Activated naive CD8-positive, alpha-beta T cell treated with anti-CD3 and anti-CD28 coated beads, Interleukin-2, amount 10 ng/mL, durations not matched to agents 7 days and 5 days (primary cell): Measurements from ENCODE around the gene PRPF31. TPM values are rescaled to one million over a fixed set of nuclear protein-coding genes. Genes with fewer than 3 reads are reported as not detected.
"Not testable (repeated sequence)": the region's sequence is repeated elsewhere in the genome, so short reads cannot be mapped to it uniquely, and the experiment has no call there.

Experiments used
- ATAC-seq: fragments of 150-1000 bp; cut with Tn5 transposase; one replicate; pipeline ENCODE4 v1.10.0; 2021; ENCODE audit warnings: low read depth, moderate library complexity
- POLR2A ChIA-PET: fragments of 350-600 bp; sonication (Branson Sonifier 250); formaldehyde crosslinking; loops from one replicate; lab custom pipeline; 2021; ENCODE audit warnings: antibody characterized with exemption; lab: Charles Lee
- DNase-seq: peaks from one replicate; pipeline ENCODE4 v3.0.0; 2021
- H3K27ac Mint-ChIP-seq: one replicate; pipeline ENCODE4 v1.8.0; 2022; ENCODE audit warnings: mild to moderate bottlenecking, mixed read lengths
- H3K27me3 Mint-ChIP-seq: one replicate; pipeline ENCODE4 v1.8.0; 2022; ENCODE audit warnings: mild to moderate bottlenecking, moderate library complexity, mixed read lengths
- H3K36me3 Mint-ChIP-seq: one replicate; pipeline ENCODE4 v1.8.0; 2021; ENCODE audit warnings: mild to moderate bottlenecking, mixed read lengths
- H3K4me1 Mint-ChIP-seq: one replicate; pipeline ENCODE4 v1.8.0; 2021; ENCODE audit warnings: mixed read lengths
- H3K4me3 Mint-ChIP-seq: one replicate; pipeline ENCODE4 v1.8.0; 2022; ENCODE audit warnings: mild to moderate bottlenecking, moderate library complexity, mixed read lengths
- H3K9me3 Mint-ChIP-seq: one replicate; pipeline ENCODE4 v1.8.0; 2021; ENCODE audit warnings: mixed read lengths
- total RNA-seq, 2 experiments: library from RNA; stranded (reverse); gene quantifications; one replicate each; pipeline ENCODE4 v1.2.3, GENCODE V29; 2021

Gene PRPF31, protein sequence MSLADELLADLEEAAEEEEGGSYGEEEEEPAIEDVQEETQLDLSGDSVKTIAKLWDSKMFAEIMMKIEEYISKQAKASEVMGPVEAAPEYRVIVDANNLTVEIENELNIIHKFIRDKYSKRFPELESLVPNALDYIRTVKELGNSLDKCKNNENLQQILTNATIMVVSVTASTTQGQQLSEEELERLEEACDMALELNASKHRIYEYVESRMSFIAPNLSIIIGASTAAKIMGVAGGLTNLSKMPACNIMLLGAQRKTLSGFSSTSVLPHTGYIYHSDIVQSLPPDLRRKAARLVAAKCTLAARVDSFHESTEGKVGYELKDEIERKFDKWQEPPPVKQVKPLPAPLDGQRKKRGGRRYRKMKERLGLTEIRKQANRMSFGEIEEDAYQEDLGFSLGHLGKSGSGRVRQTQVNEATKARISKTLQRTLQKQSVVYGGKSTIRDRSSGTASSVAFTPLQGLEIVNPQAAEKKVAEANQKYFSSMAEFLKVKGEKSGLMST
- 10 to 100 TPM; 66.3 to 69.3 TPM for total RNA-seq

- Mint-ChIP-seq H3K27me3 (no peaks in the 10 kb centered on the region), H3K4me3 (peak within 1 kb of the TSS; percentile 95), H3K9me3 (no peaks in the 10 kb centered on the region), H3K4me1 (peaks cover 28% of the 10 kb centered on the region), H3K36me3 (peaks cover 16% of the 10 kb centered on the region), H3K27ac (peak within 1 kb of the TSS; percentile 91)
- POLR2A ChIA-PET: interaction anchor here (0.6 to 3.0 kb wide), 16 partner anchors 11 to 346 kb away, joined by 3 to 38 read pairs (median 6); partner anchors contain the start of genes CNOT3, LENG1, LENG8 and MBOAT7
- ATAC-seq (peak; percentile 86), DNase-seq (peak; percentile 89)
These were observed at the start of gene PRPF31, which contains the start of gene TFPT for GRCh38 chr19:54115109-54116063. TSS of gene PRPF31 (plus strand) at chr19:54115754. CDS start at chr19:54118279, 2,525 bp downstream. TSS of gene TFPT (minus strand) at chr19:54115657. CDS start at chr19:54115269, 388 bp downstream.

GRCh38 chr19:54069470-54069869 lies 46.1 kb upstream of the PRPF31 start:
- no peaks in the 10 kb centered on the region for H3K9me3 Mint-ChIP-seq
- no peak overlapping the region for H3K27ac Mint-ChIP-seq
- no peak for DNase-seq
- ATAC-seq: no peak
- POLR2A ChIA-PET: no interaction called here
- H3K27me3 Mint-ChIP-seq: peaks cover 3% of the 10 kb centered on the region
- H3K36me3 Mint-ChIP-seq: no peaks in the 10 kb centered on the region
- H3K4me1 Mint-ChIP-seq: no peaks in the 10 kb centered on the region
- no peak overlapping the region for H3K4me3 Mint-ChIP-seq

DNA sequence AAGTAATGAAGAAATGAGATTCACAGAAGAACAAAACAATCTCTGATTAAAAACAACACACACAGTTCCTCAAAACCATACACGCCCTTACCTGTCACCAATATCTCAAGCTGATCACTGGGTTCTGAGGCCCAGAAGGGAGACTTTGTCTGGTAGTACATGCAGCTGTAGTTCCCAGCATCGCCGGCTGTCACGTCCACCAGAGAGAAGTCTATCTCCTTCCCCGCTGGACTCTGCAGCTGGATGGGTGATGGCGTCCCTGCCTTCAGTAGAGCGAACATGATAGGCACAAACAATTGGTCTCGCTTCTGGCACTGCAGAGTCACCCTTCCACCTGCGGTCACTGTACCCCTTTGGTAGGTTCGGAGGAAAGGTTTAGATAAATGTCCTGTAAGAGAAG lies 41.7 kb upstream of the PRPF31 start:
- Mint-ChIP-seq H3K4me3 (no peak overlapping the region), H3K27ac (no peak overlapping the region), H3K36me3 (no peaks in the 10 kb centered on the region), H3K9me3 (no peaks in the 10 kb centered on the region), H3K4me1 (no peaks in the 10 kb centered on the region), H3K27me3 (peaks cover 3% of the 10 kb centered on the region)
- no peak for ATAC-seq
- POLR2A ChIA-PET: no interaction called here
- DNase-seq: no peak

GRCh38 chr19:54074851-54075250 lies 40.7 kb upstream of the PRPF31 start:
- Mint-ChIP-seq H3K27me3 (peaks cover 3% of the 10 kb centered on the region), H3K27ac (no peak overlapping the region), H3K4me1 (no peaks in the 10 kb centered on the region), H3K9me3 (no peaks in the 10 kb centered on the region), H3K36me3 (no peaks in the 10 kb centered on the region), H3K4me3 (no peak overlapping the region)
- DNase-seq (no peak), ATAC-seq (no peak)
- POLR2A ChIA-PET: no interaction called here

DNA sequence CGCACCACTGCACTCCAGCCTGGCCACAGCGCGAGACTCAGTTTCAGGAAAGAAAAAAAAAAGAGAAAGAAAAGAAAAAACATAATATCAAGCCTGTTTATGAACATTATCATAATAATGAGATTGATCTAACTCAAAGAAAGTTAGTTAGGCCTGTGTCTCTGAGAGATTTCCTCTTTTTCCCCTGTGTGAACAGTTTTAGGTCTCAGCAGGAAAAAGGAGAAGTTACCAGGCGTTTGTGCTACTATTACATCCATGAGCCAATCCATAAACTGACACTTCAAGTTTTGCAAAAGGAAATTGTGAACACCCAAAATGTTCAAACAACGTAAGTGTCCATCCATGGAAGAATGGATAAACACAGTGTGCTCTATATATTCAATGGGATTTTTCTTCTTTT lies 38.2 kb upstream of the PRPF31 start:
- Mint-ChIP-seq H3K27ac (no peak overlapping the region), H3K27me3 (peaks cover 2% of the 10 kb centered on the region), H3K4me3 (no peak overlapping the region), H3K36me3 (no peaks in the 10 kb centered on the region), H3K9me3 (no peaks in the 10 kb centered on the region), H3K4me1 (no peaks in the 10 kb centered on the region)
- ATAC-seq (no peak), DNase-seq (no peak)
- POLR2A ChIA-PET: no interaction called here

DNA sequence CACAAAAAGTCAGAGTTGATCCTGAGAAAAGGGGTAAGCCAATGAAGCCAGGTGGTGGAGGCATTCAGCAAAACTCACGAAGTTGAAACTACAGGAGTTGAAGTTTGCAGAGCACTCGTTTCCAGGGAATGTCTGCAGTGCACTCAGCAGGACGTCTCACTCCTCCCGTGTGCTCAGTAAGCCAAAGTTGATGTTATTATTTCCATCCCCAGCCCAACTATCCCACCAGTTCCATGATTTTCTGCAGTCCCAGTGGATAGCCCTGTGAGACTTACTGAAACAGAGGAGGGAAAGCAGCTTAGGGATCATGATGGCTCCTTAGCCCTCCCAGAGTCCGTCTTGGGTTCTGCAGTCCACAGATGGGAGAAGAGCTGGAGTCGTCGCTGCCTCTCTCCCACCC lies 34.5 kb upstream of the PRPF31 start, which contains the start of gene TARM1:
TARM1 (minus strand) TSS at position 334 of the 400 bp plus-strand sequence; CDS start at position 309, 25 bp downstream.
- DNase-seq (no peak), ATAC-seq (no peak)
- Mint-ChIP-seq H3K36me3 (no peaks in the 10 kb centered on the region), H3K9me3 (peaks cover 3% of the 10 kb centered on the region), H3K27me3 (peaks cover 6% of the 10 kb centered on the region), H3K4me3 (no peak within 1 kb of the TSS), H3K27ac (no peak within 1 kb of the TSS), H3K4me1 (no peaks in the 10 kb centered on the region)
- POLR2A ChIA-PET: no interaction called here

DNA sequence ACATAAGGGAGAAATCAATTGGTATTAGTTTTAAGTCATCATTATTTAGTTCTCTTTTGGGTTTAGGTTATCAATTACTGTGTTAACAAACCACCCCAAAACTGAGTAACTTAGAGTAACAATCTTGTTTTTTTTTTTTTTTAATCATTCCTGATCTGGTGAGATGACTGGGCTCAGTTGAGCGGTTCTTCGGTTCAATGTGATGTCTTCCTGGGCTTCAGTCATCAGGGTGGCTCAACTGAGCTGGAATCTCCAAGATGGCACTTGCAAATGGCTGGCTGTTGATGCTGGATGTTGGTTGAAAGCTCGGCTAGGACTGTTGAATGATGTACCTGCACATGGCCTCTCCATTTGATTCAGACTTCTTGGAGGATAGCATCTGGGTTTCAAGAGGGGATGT lies 31.1 kb upstream of the PRPF31 start:
- H3K27ac Mint-ChIP-seq: no peak overlapping the region
- DNase-seq (no peak), ATAC-seq (no peak)
- POLR2A ChIA-PET: no interaction called here
- no peaks in the 10 kb centered on the region for H3K36me3 Mint-ChIP-seq
- no peak overlapping the region for H3K4me3 Mint-ChIP-seq
- peaks cover 3% of the 10 kb centered on the region for H3K9me3 Mint-ChIP-seq
- peaks cover 14% of the 10 kb centered on the region for H3K27me3 Mint-ChIP-seq
- H3K4me1 Mint-ChIP-seq: no peaks in the 10 kb centered on the region

DNA sequence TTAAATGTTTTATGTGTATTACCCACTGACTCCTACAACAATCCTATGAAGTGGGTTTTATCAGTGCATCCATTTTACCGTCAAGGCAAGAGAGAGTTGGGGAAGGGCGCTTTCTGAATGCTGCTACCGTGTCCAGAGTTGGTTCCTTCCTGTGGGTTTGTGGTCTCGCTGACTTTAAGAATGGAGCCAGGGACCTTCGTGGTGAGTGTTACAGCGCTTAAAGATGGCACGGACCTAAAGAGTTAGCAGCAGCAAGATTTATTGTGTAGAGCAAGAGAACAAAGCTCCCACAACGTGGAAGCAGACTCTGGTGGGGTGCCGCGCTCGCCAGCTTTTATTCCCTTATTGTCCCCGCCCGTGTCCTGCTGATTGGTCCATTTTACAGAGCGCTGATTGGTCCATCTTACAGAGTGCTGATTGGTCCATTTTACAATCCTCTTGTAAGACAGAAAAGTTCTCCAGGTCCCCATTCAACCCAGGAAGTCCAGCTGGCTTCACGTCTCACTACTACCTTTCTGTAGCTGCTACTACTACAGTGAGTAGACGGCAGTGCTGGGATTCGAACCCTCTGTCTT lies 21.0 kb upstream of the PRPF31 start:
- ATAC-seq (no peak), DNase-seq (no peak)
- peaks cover 1% of the 10 kb centered on the region for H3K36me3 Mint-ChIP-seq
- H3K27me3 Mint-ChIP-seq: peaks cover 12% of the 10 kb centered on the region
- H3K4me3 Mint-ChIP-seq: peak overlapping the region; percentile 32
- no peak overlapping the region for H3K27ac Mint-ChIP-seq
- peaks cover 2% of the 10 kb centered on the region for H3K9me3 Mint-ChIP-seq
- POLR2A ChIA-PET: interaction anchor here (0.5 kb wide), 1 partner anchor 221 kb away, joined by 3 read pairs; no protein-coding TSS in a partner anchor
- peaks cover 11% of the 10 kb centered on the region for H3K4me1 Mint-ChIP-seq

GRCh38 chr19:54095136-54095858 lies 20.3 kb upstream of the PRPF31 start:
- Mint-ChIP-seq H3K9me3 (peaks cover 2% of the 10 kb centered on the region), H3K4me1 (peaks cover 11% of the 10 kb centered on the region), H3K27me3 (peaks cover 11% of the 10 kb centered on the region), H3K4me3 (peak overlapping the region; percentile 25), H3K27ac (no peak overlapping the region), H3K36me3 (peaks cover 1% of the 10 kb centered on the region)
- POLR2A ChIA-PET: interaction anchor here (0.5 to 1.5 kb wide), 5 partner anchors 19 to 1564 kb away, joined by 3 to 5 read pairs (median 3); partner anchors contain the start of genes CNOT3 and ZNF347
- DNase-seq (no peak), ATAC-seq (no peak)

DNA sequence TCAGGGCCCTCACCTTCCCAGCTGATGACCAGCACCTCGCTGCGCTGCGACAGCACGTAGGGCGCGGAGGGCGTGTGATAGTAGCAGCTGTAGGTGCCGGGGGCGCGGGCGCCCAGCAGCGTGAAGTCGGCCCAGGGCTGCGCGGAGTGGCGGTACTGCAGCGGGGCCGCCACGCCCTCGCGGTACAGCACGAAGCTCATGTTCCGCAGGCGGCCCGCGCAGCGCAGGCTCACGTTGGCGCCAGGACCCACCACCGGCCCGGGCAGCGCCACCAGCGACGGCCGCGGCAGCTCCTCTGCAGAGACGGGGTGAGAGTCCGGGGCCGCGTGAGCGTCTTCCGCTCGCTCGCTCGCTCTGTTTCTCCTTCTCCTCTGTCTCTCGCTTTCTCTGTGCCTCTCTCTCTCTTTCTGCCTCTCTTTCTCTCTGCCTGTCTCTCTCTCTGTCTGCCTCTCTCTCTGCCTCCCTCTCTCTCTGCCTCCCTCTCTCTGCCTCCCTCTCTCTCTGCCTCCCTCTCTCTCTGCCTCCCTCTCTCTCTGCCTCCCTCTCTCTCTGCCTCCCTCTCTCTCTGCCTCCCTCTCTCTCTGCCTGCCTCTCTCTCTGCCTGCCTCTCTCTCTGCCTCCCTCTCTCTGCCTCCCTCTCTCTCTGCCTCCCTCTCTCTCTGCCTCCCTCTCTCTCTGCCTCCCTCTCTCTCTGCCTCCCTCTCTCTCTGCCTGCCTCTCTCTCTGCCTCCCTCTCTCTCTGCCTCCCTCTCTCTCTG lies 19.5 kb upstream of the PRPF31 start:
- Mint-ChIP-seq H3K4me3 (peak overlapping the region; percentile 78), H3K27ac (peak overlapping the region; percentile 85), H3K27me3 (peaks cover 11% of the 10 kb centered on the region), H3K4me1 (peaks cover 11% of the 10 kb centered on the region)
- H3K36me3 Mint-ChIP-seq, H3K9me3 Mint-ChIP-seq: not testable (repeated sequence)
- POLR2A ChIA-PET: interaction anchor here (0.6 to 1.5 kb wide), 5 partner anchors 17 to 1565 kb away, joined by 3 to 5 read pairs (median 3); partner anchors contain the start of genes CNOT3 and ZNF347
- ATAC-seq (peak; percentile 72), DNase-seq (peak; percentile 70)

DNA sequence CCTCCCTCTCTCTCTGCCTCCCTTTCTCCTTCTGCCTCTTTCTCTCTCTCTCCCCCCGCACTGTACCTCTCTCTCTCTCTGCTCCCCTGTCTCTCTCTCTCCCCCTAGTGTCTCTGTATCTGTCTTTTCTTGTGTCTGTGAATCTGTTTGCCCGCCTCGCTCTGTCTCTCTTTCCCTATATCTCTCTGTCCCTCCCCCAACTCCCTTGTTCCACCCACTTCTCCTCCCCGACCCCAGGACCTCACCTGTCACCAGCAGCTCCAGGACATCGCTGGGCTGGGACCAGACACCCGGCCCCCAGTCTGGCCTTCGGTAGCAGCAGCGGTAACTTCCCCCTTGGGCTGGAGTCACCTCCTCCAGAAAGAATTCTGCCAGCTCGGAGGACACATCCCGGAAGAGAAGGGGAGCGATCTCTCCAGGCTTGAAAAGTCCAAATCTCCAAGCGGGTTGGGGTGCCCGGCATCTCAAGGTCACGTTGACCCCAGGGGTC lies 18.9 kb upstream of the PRPF31 start:
- H3K27ac Mint-ChIP-seq: peak overlapping the region; percentile 85
- H3K4me1 Mint-ChIP-seq: peaks cover 11% of the 10 kb centered on the region
- H3K9me3 Mint-ChIP-seq: peaks cover 2% of the 10 kb centered on the region
- peaks cover 1% of the 10 kb centered on the region for H3K36me3 Mint-ChIP-seq
- H3K4me3 Mint-ChIP-seq: peak overlapping the region; percentile 78
- peaks cover 11% of the 10 kb centered on the region for H3K27me3 Mint-ChIP-seq
- DNase-seq: peak; percentile 53
- ATAC-seq: no peak
- POLR2A ChIA-PET: interaction anchor here (0.6 to 1.5 kb wide), 4 partner anchors 16 to 40 kb away, joined by 3 to 5 read pairs (median 5); partner anchors contain the start of genes CNOT3, PRPF31 and TFPT
